ENCODE results near the gene KRTAP10-12.

The KRTAP10-12 gene

DNA sequence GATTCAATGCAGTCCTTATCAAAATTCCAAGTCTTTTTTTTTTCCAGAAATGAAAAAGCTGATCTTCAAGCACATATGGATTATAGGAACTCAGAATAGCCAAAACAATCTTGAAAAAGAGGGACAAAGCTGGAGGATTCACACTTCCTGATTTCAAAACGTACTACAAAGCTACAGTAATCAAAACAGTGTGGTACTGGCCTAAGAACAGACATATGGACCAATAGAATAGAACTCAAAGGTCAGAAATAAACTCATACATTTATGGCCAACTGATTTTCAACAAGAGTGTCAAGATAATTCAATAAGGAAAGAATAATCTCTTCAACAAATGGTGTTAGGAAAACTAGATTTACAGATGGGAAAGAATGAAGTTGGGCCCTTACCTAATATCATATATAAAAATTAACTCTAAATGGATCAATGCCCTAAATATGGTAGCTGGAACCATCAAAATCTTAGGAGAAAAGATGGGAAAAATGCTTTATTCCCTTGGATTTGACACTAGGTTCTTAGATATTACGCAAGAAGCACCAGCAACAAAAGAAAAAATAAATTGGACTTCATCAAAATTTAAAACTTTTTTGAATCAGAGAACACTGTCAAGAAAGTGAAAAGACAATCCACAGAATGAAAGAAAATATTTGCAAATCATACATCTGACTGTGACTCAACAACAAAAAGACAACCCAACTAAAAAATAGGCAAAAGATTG is 4.0 kb upstream of the KRTAP10-12 start:
- TF ChIP-seq, protein P1, sequence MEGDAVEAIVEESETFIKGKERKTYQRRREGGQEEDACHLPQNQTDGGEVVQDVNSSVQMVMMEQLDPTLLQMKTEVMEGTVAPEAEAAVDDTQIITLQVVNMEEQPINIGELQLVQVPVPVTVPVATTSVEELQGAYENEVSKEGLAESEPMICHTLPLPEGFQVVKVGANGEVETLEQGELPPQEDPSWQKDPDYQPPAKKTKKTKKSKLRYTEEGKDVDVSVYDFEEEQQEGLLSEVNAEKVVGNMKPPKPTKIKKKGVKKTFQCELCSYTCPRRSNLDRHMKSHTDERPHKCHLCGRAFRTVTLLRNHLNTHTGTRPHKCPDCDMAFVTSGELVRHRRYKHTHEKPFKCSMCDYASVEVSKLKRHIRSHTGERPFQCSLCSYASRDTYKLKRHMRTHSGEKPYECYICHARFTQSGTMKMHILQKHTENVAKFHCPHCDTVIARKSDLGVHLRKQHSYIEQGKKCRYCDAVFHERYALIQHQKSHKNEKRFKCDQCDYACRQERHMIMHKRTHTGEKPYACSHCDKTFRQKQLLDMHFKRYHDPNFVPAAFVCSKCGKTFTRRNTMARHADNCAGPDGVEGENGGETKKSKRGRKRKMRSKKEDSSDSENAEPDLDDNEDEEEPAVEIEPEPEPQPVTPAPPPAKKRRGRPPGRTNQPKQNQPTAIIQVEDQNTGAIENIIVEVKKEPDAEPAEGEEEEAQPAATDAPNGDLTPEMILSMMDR (conservative IDR thresholded peaks at IDR 0.05; ENCODE audit: control insufficient read depth, insufficient read depth, low read depth, low read length), result no peak
- no peak overlapping the region for H3K4me3 ChIP-seq (ENCODE audit: control insufficient read depth, low read depth, low read length)
- no peak for DNase-seq (ENCODE audit: low read depth)

DNA sequence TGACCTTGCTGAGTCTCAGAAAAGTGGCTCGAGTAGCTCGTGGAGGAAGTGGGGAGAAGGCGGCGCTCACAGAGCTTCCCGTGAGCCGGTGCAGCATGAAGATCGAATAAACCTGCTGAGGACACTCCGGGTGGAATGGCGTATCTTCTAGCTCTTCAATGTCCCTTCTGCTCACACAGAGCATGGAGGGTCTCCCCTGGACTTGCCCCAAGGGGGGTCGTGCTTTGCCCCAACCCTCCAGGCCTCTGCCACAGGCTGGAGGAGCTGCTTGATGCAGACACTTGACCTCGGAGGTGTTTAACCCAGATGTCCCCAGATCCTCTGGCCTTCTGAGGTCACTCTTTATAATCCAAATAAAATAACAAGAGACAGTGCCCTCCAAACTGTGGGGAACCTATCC is 2.2 kb upstream of the KRTAP10-12 start:
- no peak for DNase-seq (ENCODE audit: low read depth)
- no peak overlapping the region for H3K4me3 ChIP-seq (ENCODE audit: control insufficient read depth, low read depth, low read length)
- TF ChIP-seq, protein P1 (conservative IDR thresholded peaks at IDR 0.05; ENCODE audit: control insufficient read depth, insufficient read depth, low read depth, low read length), result no peak

DNA sequence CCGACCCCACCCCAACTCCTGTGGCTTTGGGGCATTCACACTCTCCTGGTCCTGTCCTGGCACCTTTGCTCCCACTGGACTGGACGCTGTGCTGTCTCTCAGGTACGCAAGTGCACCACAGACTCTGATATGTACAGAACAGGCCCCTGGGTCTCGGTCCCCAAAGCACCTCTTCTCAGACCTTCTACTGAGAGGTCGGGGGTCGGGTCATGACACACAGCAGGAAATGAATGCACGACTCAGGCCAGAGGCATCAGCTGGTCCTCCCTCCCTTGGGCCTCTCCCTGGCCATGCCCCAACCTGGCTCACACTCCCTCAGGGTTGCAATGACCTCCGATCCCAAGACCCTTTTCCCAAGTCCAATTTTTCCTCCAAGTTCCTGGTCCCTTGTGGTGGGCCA is 1.8 kb upstream of the KRTAP10-12 start:
- H3K4me3 ChIP-seq (ENCODE audit: control insufficient read depth, low read depth, low read length), result no peak overlapping the region
- TF ChIP-seq, protein P1 (conservative IDR thresholded peaks at IDR 0.05; ENCODE audit: control insufficient read depth, insufficient read depth, low read depth, low read length), result no peak
- no peak for DNase-seq (ENCODE audit: low read depth)

DNA sequence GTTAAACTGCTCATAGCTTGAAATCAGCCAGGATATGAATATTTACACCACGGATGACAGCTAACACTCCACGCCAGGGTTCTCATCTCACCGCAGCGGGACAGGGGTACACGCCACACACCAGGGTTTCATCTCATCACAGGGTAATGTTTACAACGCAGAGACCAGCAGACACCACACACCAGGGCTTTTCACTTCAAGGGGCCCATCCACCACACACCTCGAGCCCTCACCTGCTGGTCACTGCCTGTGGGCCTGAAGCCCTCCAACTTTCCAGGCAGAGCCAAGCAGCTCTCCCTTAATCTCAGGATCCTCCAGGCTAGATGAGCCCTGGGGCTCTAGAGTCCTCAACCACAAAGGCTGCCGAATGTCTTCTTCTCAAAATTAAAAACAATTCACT is 1.3 kb upstream of the KRTAP10-12 start:
- no peak for DNase-seq (ENCODE audit: low read depth)
- no peak overlapping the region for H3K4me3 ChIP-seq (ENCODE audit: control insufficient read depth, low read depth, low read length)
- TF ChIP-seq, protein P1 (conservative IDR thresholded peaks at IDR 0.05; ENCODE audit: control insufficient read depth, insufficient read depth, low read depth, low read length), result no peak

DNA sequence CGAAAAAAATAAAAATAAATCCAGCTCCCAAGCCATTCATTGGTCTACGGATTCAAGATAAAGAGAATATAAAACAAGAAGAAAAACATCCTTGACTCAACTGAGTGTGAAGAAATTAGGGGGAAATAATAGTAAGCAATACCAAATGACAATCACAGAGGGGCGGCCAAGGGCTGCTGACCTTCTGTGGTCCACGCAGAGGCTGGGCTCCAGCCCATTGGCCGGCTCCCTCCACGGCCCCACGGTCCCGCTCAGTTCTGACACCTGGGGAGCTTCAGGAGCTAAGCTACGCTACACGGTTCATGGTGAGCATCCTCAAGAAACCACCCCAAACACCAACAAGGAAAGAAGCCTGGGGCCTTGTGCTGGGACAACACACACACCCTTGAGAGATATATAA is 400 bp upstream of the KRTAP10-12 start:
- DNase-seq (ENCODE audit: low read depth), result no peak
- no peak overlapping the region for H3K4me3 ChIP-seq (ENCODE audit: control insufficient read depth, low read depth, low read length)
- TF ChIP-seq, protein P1 (conservative IDR thresholded peaks at IDR 0.05; ENCODE audit: control insufficient read depth, insufficient read depth, low read depth, low read length), result no peak

DNA sequence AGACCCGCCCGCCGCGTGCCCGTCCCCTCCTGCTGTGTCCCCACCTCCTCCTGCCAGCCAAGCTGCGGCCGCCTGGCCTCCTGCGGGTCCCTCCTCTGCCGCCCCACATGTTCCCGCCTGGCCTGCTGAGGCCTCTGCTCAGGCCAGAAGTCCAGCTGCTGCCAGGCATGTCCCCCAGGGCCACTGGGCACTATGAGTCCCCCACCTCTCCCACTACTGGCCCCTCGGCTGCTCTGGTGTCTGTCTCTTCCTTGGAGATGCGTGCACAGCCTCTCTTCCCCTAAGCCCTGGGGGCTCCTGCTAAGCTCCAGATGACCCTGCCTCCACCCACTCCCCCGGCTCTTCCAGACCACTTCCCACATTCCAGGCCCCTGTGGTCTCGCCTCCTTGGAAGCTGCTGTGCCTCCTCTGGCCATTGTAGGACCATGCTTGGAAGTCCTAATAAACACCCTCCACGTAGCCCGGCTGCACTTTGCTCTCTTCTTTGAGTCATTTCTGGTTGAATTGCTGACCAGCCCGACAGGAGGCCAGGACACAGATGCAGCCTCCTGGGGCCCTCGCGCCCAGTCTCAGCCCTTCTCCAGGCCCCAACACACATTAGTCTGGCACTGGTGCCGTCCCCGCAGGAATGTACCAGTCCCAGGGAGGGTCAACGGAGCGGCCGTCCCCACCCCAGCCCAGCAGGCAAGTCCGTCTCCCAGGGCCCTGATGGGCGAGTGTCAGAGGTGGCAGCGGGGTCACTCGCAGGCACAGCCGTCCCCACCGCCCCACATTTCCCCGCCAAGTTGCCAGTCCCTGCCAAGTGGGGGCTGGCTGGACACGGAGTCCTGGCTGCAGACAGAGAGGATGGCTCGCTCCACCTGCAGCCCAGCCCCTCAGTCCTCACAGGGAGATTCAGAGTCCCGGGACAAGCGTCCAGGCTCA is 1.1 kb downstream of the KRTAP10-12 start:
- TF ChIP-seq, protein P1 (conservative IDR thresholded peaks at IDR 0.05; ENCODE audit: control insufficient read depth, insufficient read depth, low read depth, low read length), result no peak
- DNase-seq (ENCODE audit: low read depth), result no peak
- H3K4me3 ChIP-seq (ENCODE audit: control insufficient read depth, low read depth, low read length), result no peak overlapping the region
